GM19438 (cell line): ENCODE measurements around the gene VASN.

ENCODE experiments used
- ATAC-seq: cut with Tn5 transposase; IDR thresholded peaks from one replicate; pipeline ENCODE4 v1.9.1; 2021; ENCODE audit warnings: low read depth; ENCODE audit not compliant: unreplicated experiment

Gene VASN

DNA sequence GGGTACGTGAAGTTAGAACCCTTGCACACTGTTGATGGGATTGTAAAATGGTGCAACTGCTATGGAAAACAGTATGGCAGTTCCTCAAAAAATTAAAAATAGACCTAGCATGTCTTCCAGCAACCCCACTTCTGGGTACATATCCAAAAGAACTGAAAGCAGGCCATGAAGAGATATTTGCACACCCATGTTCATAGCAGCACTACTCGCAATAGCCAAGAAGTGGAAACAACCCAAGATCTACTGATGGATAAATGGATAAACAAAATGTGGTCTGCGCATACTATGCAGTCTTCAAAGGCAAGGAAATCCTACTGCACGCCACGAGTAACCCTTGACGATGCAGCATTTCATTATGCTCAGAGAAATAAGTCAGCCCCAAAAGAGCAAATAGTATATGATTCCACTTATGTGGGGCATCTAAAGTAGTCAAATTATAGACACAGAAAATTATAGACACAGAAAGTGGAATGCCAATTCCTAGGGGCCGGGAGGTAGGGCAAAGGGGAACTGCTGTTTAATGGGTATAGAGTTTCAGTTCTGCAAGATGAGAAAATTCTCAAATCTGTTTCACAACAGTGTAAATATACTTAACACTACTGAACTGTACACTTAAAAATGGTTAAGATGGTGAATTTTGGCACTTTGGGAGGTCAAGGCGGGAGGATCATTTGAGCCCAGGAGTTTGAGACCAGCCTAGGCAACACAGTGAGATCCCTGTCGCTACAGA is 27.5 kb downstream of the VASN start:
- no peak for ATAC-seq

GRCh38 chr16:4401094-4401501 is 29.4 kb downstream of the VASN start:
- no peak for ATAC-seq

- no peak for ATAC-seq
Measured at GRCh38 chr16:4401510-4401909, 29.9 kb downstream of the VASN start.

DNA sequence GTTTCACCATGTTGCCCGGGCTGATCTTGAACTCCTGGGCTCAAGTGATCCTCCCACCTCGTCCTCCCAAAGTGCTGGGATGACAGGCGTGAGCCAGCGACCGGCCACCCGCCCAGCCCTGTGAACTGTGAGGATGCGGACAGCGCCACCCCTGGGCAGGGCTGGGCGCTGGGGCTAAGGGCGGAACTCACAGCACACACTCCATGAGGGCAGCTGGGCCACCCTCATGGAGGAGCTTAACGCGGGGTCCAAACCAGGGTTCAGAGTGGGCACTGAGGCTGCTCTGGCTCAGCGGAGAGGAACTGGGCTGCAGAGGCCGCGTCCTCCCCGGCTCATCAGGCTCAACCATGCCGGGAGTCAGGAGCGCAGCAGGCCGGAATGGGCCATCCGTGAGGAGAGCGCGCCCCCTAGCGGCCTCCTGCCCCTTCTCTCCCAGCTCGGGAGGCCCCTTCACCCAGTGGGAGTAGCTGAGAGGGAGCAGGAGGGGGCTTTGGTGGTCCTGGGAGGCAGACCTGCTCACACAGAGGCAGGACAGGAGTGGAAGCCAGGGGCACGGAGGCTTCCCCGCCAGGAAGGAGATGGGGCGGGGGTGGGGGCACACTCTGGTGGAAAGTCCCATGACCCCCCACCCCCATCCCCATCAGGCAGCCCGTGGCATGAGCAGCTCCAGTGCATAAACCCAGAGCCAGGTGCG is 30.9 kb downstream of the VASN start:
- ATAC-seq, result no peak

GRCh38 chr16:4403133-4403949 is 31.7 kb downstream of the VASN start:
- no peak for ATAC-seq

DNA sequence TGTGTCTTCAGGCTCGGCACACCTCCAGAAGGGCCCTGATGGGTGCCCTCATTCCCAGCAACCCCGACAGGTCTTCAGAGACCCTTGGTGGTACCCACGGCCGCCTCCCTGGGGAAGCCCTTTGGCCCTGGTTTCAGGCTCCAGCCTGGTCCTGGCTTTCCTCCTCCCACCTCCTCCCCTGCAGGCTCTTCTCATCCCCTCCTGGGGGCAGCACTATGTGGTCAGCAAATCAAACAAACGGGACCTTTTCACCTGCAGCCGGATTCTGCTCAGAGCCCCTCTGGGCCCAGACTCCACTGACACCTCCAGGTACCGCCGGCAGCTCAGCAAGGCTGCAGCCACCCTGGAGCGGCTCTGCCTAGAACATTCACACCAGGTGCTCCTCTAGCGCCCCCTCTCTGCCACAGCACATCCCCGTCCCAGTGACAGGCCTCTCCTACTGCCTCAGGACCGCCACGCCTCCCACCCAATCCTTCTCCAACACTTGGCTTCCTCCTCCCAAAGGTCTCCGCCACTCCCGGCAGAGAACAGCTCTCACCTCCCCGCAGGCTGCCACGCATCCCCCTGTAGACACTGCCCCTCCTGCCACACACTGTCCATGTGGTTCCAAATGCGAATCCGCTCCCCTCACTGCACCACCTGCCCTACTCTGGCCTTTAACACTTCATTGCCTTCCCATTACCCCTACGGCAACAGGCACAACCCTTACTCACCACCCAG is 32.8 kb downstream of the VASN start:
- ATAC-seq, result no peak

GRCh38 chr16:4404967-4405696 is 33.5 kb downstream of the VASN start:
- no peak for ATAC-seq

GRCh38 chr16:4407543-4408322 is 36.1 kb downstream of the VASN start:
- ATAC-seq, result no peak

- no peak for ATAC-seq
Measured at GRCh38 chr16:4408323-4408690, 36.7 kb downstream of the VASN start.

DNA sequence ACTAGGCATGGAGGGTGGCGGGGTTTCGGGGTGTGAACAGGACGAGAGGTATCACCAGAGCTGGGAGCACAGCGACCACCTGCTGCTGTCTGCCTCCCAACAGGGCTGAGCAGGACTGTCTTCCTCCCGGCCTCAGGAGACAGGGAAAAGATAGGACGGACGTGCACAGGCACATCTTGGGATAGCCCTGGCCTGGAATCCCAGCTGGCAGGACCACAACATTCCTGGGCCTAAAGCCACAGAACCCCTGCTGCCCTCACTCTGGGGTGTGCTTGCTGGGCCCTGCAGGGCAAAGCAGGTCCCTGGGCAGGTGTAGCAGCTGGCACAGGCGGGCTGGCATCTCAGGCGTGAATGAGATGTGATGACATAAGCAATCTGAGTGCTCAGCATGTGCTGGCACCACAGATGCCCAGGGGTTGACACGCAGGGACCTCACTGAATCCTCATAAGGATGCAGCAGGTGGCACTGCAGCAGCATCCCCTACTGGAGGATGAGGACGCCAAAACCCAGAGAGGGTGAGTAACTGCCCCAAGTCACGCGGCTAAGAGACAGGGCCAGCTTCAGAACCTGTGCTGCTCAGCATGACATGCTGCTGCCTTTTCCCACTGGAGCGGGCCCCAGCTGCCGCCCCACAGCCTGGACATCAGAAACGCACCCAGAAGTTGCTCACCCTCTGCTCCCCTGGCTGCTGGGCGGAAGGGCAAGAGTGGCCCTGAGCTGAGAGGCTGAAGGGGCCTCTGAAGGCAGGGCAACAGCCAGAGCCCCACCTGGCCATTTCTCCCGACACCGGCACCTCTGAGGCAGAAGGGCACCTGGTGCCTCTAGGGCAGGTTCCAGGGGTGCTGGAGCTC is 37.7 kb downstream of the VASN start:
- ATAC-seq, result no peak

GRCh38 chr16:4410335-4411075 is 38.9 kb downstream of the VASN start:
- no peak for ATAC-seq

DNA sequence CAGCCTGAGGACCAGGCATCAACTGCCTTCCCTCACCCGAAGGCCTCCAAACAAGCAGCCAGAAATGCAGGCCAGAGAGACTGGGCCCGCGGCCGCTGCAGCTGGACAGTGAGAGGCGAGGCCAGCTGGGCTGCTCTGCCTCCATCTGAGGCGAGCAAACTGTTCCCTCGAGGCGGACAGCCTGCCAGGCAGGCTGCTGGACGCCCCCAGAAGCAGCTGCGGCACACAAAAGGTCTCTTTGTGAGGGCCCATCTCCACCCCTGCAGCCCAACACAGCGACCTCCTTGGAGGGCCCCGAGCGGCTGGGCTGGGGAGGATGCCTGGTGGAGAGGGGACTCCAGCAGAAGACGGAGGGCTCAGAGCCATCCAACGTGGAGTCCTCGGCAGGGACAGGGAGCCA is 40.0 kb downstream of the VASN start:
- no peak for ATAC-seq

GRCh38 chr16:4412159-4412558 is 40.5 kb downstream of the VASN start:
- ATAC-seq, result no peak

- no peak for ATAC-seq
Measured at GRCh38 chr16:4412854-4413253, 41.2 kb downstream of the VASN start.

GRCh38 chr16:4414187-4414917 is 42.7 kb downstream of the VASN start:
- ATAC-seq, result peak; percentile 62

- ATAC-seq, result no peak
Measured at GRCh38 chr16:4415538-4416199, 44.0 kb downstream of the VASN start.
